Activated T-cell treated with anti-CD3 and anti-CD28 coated beads, Interleukin-2, amount 50 U/mL, for 72 hours (primary cell): Measurements from ENCODE around the gene GOLT1A. TPM values are rescaled to one million over a fixed set of nuclear protein-coding genes. Genes with fewer than 3 reads are reported as not detected.

ENCODE experiments used
- ATAC-seq, 2 donors: fragments of 150-1000 bp; cut with Tn5 transposase; replicated peaks in 1 of 2; 2 replicates each; pipeline ENCODE4 v1.10.0; 2021; ENCODE audit warnings: moderate library complexity in 2 of 2, mild to moderate bottlenecking in 1 of 2
- DNase-seq, 2 donors: peaks; one replicate each; pipeline ENCODE4 v3.0.0; 2021 to 2022; ENCODE audit warnings: mixed read lengths in 1 of 2
- H3K27ac Mint-ChIP-seq: one replicate; pipeline ENCODE4 v1.8.0; 2022; ENCODE audit warnings: mild to moderate bottlenecking, moderate library complexity, mixed read lengths
- H3K27me3 Mint-ChIP-seq: one replicate; pipeline ENCODE4 v1.8.0; 2022; ENCODE audit warnings: low read depth, mixed read lengths
- H3K36me3 Mint-ChIP-seq, 2 donors: one replicate each; pipeline ENCODE4 v1.8.0; 2022; ENCODE audit warnings: mixed read lengths in 2 of 2, mild to moderate bottlenecking in 1 of 2; ENCODE audit not compliant: insufficient read depth in 2 of 2
- H3K4me1 Mint-ChIP-seq: one replicate; pipeline ENCODE4 v1.8.0; 2022; ENCODE audit warnings: low read depth, mixed read lengths
- H3K4me3 Mint-ChIP-seq, 2 donors: one replicate each; pipeline ENCODE4 v1.8.0; 2022; ENCODE audit warnings: mild to moderate bottlenecking in 2 of 2, mixed read lengths in 2 of 2, moderate library complexity in 2 of 2
- H3K9me3 Mint-ChIP-seq, 2 donors: one replicate each; pipeline ENCODE4 v1.8.0; 2022; ENCODE audit warnings: mixed read lengths in 2 of 2
- total RNA-seq, 2 donors: library from RNA; stranded (reverse); gene quantifications; one replicate each; pipeline ENCODE4 v1.2.3, GENCODE V29; 2022

GOLT1A gene
- total RNA-seq, 2 donors from 2014 or later: 0.58 to 0.76 TPM

- peaks cover 30% of the 10 kb centered on the region for H3K27me3 Mint-ChIP-seq
- H3K4me1 Mint-ChIP-seq: peaks cover 5% of the 10 kb centered on the region
- H3K9me3 Mint-ChIP-seq: no peaks in the 10 kb centered on the region
- DNase-seq (no peak), ATAC-seq (no peak)
- no peak overlapping the region for H3K4me3 Mint-ChIP-seq
- H3K27ac Mint-ChIP-seq: no peak overlapping the region
- H3K36me3 Mint-ChIP-seq: no peaks in the 10 kb centered on the region
These were observed 10.5 kb downstream of the GOLT1A start for GRCh38 chr1:204203206-204203767.

- H3K27ac Mint-ChIP-seq: no peak overlapping the region
These were observed 11.3 kb downstream of the GOLT1A start for GRCh38 chr1:204202481-204202880.

GRCh38 chr1:204201348-204202040 lies 12.3 kb downstream of the GOLT1A start:
- no peak for ATAC-seq
- no peak overlapping the region for H3K27ac Mint-ChIP-seq
- H3K4me3 Mint-ChIP-seq: no peak overlapping the region
- H3K27me3 Mint-ChIP-seq: peaks cover 24% of the 10 kb centered on the region
- no peaks in the 10 kb centered on the region for H3K4me1 Mint-ChIP-seq
- DNase-seq: no peak
- no peaks in the 10 kb centered on the region for H3K36me3 Mint-ChIP-seq
- no peaks in the 10 kb centered on the region for H3K9me3 Mint-ChIP-seq

More at GRCh38 chr1:204202481-204202880, 11.3 kb downstream of the GOLT1A start:
- no peak for DNase-seq
- peaks cover 30% of the 10 kb centered on the region for H3K27me3 Mint-ChIP-seq
- ATAC-seq: no peak
- peaks cover 5% of the 10 kb centered on the region for H3K4me1 Mint-ChIP-seq
- H3K36me3 Mint-ChIP-seq: no peaks in the 10 kb centered on the region
- no peak overlapping the region for H3K4me3 Mint-ChIP-seq
- no peaks in the 10 kb centered on the region for H3K9me3 Mint-ChIP-seq

- Mint-ChIP-seq H3K27me3 (peaks cover 11% of the 10 kb centered on the region), H3K4me1 (peaks cover 3% of the 10 kb centered on the region), H3K4me3 (no peak overlapping the region), H3K27ac (no peak overlapping the region), H3K9me3 (peaks cover 4 to 5% of the 10 kb centered on the region in 2 donors), H3K36me3 (no peaks in the 10 kb centered on the region)
- DNase-seq (no peak), ATAC-seq (no peak)
These were observed 14.2 kb downstream of the GOLT1A start for GRCh38 chr1:204199579-204199978.

GRCh38 chr1:204198348-204199340 lies 15.1 kb downstream of the GOLT1A start:
- Mint-ChIP-seq H3K36me3 (no peaks in the 10 kb centered on the region), H3K4me3 (no peak overlapping the region), H3K4me1 (peaks cover 6% of the 10 kb centered on the region), H3K9me3 (peaks cover 4 to 5% of the 10 kb centered on the region in 2 donors), H3K27ac (no peak overlapping the region), H3K27me3 (peaks cover 6% of the 10 kb centered on the region)
- ATAC-seq: peak; percentile 18 to 33
- no peak for DNase-seq

- no peak for DNase-seq
- ATAC-seq: no peak
- Mint-ChIP-seq H3K4me1 (peaks cover 6% of the 10 kb centered on the region), H3K27ac (no peak overlapping the region), H3K27me3 (peaks cover 12% of the 10 kb centered on the region), H3K4me3 (no peak overlapping the region), H3K36me3 (no peaks in the 10 kb centered on the region), H3K9me3 (peaks cover 4 to 5% of the 10 kb centered on the region in 2 donors)
These were observed 16.7 kb downstream of the GOLT1A start for GRCh38 chr1:204197068-204197467.

- Mint-ChIP-seq H3K4me3 (no peak within 1 kb of the TSS), H3K36me3 (no peaks in the 10 kb centered on the region), H3K27me3 (peaks cover 16% of the 10 kb centered on the region), H3K9me3 (peaks cover 4 to 5% of the 10 kb centered on the region in 2 donors), H3K27ac (no peak within 1 kb of the TSS), H3K4me1 (peaks cover 6% of the 10 kb centered on the region)
- DNase-seq (no peak), ATAC-seq (no peak)
These were observed 17.6 kb downstream of the GOLT1A start, which contains the start of gene KISS1 for GRCh38 chr1:204196068-204196795. TSS of gene KISS1 (minus strand) at chr1:204196491. CDS start at chr1:204192876, 3,615 bp downstream.

GRCh38 chr1:204194771-204195170 lies 19.0 kb downstream of the GOLT1A start:
- no peaks in the 10 kb centered on the region for H3K36me3 Mint-ChIP-seq
- peaks cover 11% of the 10 kb centered on the region for H3K4me1 Mint-ChIP-seq
- H3K27me3 Mint-ChIP-seq: peaks cover 26% of the 10 kb centered on the region
- H3K9me3 Mint-ChIP-seq: peaks cover 4 to 5% of the 10 kb centered on the region in 2 donors
- no peak overlapping the region for H3K27ac Mint-ChIP-seq
- no peak for ATAC-seq
- DNase-seq: no peak
- no peak overlapping the region for H3K4me3 Mint-ChIP-seq

GRCh38 chr1:204194080-204194479 lies 19.7 kb downstream of the GOLT1A start:
- DNase-seq (no peak), ATAC-seq (no peak)
- Mint-ChIP-seq H3K36me3 (no peaks in the 10 kb centered on the region), H3K27me3 (peaks cover 32% of the 10 kb centered on the region), H3K27ac (no peak overlapping the region), H3K4me1 (peaks cover 18% of the 10 kb centered on the region), H3K9me3 (peaks cover 4 to 5% of the 10 kb centered on the region in 2 donors), H3K4me3 (no peak overlapping the region)

- H3K4me1 Mint-ChIP-seq: peaks cover 27% of the 10 kb centered on the region
- peaks cover 4 to 5% of the 10 kb centered on the region in 2 donors for H3K9me3 Mint-ChIP-seq
- H3K4me3 Mint-ChIP-seq: no peak overlapping the region
- ATAC-seq (no peak), DNase-seq (no peak)
- H3K27me3 Mint-ChIP-seq: peaks cover 46% of the 10 kb centered on the region
- no peaks in the 10 kb centered on the region for H3K36me3 Mint-ChIP-seq
- H3K27ac Mint-ChIP-seq: no peak overlapping the region
These were observed 21.0 kb downstream of the GOLT1A start for GRCh38 chr1:204192589-204193352.

- DNase-seq: no peak
- peaks cover 27% of the 10 kb centered on the region for H3K4me1 Mint-ChIP-seq
- H3K4me3 Mint-ChIP-seq: no peak overlapping the region
- H3K9me3 Mint-ChIP-seq: peaks cover 4 to 5% of the 10 kb centered on the region in 2 donors
- ATAC-seq: no peak
- H3K36me3 Mint-ChIP-seq: no peaks in the 10 kb centered on the region
- H3K27ac Mint-ChIP-seq: no peak overlapping the region
- peaks cover 53% of the 10 kb centered on the region for H3K27me3 Mint-ChIP-seq
These were observed 21.7 kb downstream of the GOLT1A start for GRCh38 chr1:204192046-204192445.

GRCh38 chr1:204191456-204191855 lies 22.3 kb downstream of the GOLT1A start:
- Mint-ChIP-seq H3K9me3 (peaks cover 4 to 5% of the 10 kb centered on the region in 2 donors), H3K4me3 (no peak overlapping the region), H3K27ac (no peak overlapping the region), H3K4me1 (peaks cover 27% of the 10 kb centered on the region), H3K27me3 (peaks cover 59% of the 10 kb centered on the region), H3K36me3 (no peaks in the 10 kb centered on the region)
- DNase-seq: no peak
- no peak for ATAC-seq
